MM.1S (cell line): Measurements from ENCODE around the gene RABL6.
"Not testable (repeated sequence)": the region's sequence is repeated elsewhere in the genome, so short reads cannot be mapped to it uniquely, and the experiment has no call there.

Source experiments
- DNase-seq: peaks from one replicate; pipeline ENCODE4 v3.0.0-alpha.2; 2015
- H2AFZ ChIP-seq: fragments of 300-600 bp; sonication (generic); 2 replicates; pipeline ENCODE4 v1.6.0; 2016; ENCODE audit warnings: antibody characterized with exemption, low read length
- H3F3A ChIP-seq: fragments of 300-600 bp; sonication (generic); 2 replicates; pipeline ENCODE4 v1.6.1; 2016; ENCODE audit warnings: mild to moderate bottlenecking, antibody characterized with exemption, low read length, moderate library complexity, mixed read lengths; ENCODE audit not compliant: insufficient read depth
- H3K27ac ChIP-seq: fragments of 300-600 bp; sonication (generic); 2 replicates; pipeline ENCODE4 v1.5.1; 2016; ENCODE audit warnings: mild to moderate bottlenecking, low read length
- H3K27me3 ChIP-seq: fragments of 300-600 bp; sonication (generic); replicated peaks from 2 replicates; pipeline ENCODE4 v1.6.0; 2016; ENCODE audit warnings: low read length; ENCODE audit not compliant: insufficient read depth
- H3K36me3 ChIP-seq: fragments of 300-600 bp; sonication (generic); replicated peaks from 2 replicates; pipeline ENCODE4 v1.6.1; 2016; ENCODE audit warnings: mild to moderate bottlenecking, low read length, mixed read lengths; ENCODE audit not compliant: insufficient read depth
- H3K4me1 ChIP-seq: fragments of 300-600 bp; sonication (generic); 2 replicates; pipeline ENCODE4 v1.6.1; 2016; ENCODE audit warnings: low read length, mixed read lengths
- H3K4me2 ChIP-seq: fragments of 300-600 bp; sonication (generic); 2 replicates; pipeline ENCODE4 v1.6.0; 2016; ENCODE audit warnings: low read depth, low read length
- H3K4me3 ChIP-seq: fragments of 300-600 bp; sonication (generic); 2 replicates; pipeline ENCODE4 v1.5.1; 2016; ENCODE audit warnings: low read length, mixed read lengths
- H3K79me2 ChIP-seq: fragments of 300-600 bp; sonication (generic); 2 replicates; pipeline ENCODE4 v1.6.1; 2016; ENCODE audit warnings: mixed run types, low read length, mixed read lengths
- H3K9ac ChIP-seq: fragments of 300-600 bp; sonication (generic); 2 replicates; pipeline ENCODE4 v1.6.1; 2016; ENCODE audit warnings: low read length, mixed read lengths
- H3K9me2 ChIP-seq: fragments of 300-600 bp; sonication (generic); replicated peaks from 2 replicates; pipeline ENCODE4 v1.6.1; 2016; ENCODE audit warnings: mild to moderate bottlenecking, low read length, mixed read lengths; ENCODE audit not compliant: insufficient read depth
- H3K9me3 ChIP-seq: fragments of 300-600 bp; sonication (generic); replicated peaks from 2 replicates; pipeline ENCODE4 v1.6.1; 2016; ENCODE audit warnings: mild to moderate bottlenecking, low read length, mixed read lengths; ENCODE audit not compliant: insufficient read depth
- H4K20me1 ChIP-seq: fragments of 300-600 bp; sonication (generic); 2 replicates; pipeline ENCODE4 v1.6.1; 2016; ENCODE audit warnings: mild to moderate bottlenecking, low read length, moderate library complexity, mixed read lengths; ENCODE audit not compliant: insufficient read depth
- EZH2 ChIP-seq: fragments of 300-600 bp; sonication (generic); optimal IDR thresholded peaks from 2 replicates; pipeline ENCODE3; 2017; ENCODE audit warnings: low read depth, mild to moderate bottlenecking, antibody characterized with exemption, low read length, mixed read lengths
- EZH2phosphoT487 ChIP-seq: fragments of 300-600 bp; sonication (generic); IDR thresholded peaks from 2 replicates; pipeline ENCODE4 v1.6.1; 2018; ENCODE audit warnings: antibody characterized with exemption, low read length
- TF ChIP-seq, protein P1 (sequence below): fragments of 300-600 bp; sonication (generic); IDR thresholded peaks from 2 replicates; pipeline ENCODE4 v1.5.1; 2016; ENCODE audit warnings: antibody characterized with exemption, low read length, mixed read lengths

Gene RABL6

DNA sequence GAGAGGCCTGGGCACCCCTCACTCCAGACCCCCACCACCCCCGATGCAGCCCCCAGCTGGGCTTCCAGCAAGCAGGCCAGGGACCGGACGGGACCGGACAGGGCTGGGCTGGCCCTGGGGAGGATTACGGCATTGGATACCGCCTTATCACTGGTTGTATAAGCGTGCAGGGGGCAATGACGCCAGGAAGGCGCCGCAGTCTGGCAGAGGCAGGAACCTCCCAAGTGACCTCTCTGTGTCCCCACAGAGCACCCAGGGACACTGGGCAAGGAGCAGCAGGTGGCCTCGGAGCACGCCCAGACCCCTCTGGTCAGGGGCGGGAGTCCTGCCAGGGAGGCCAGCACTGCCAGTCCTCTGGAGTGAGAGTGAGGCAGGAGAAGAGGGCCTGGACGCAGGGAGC, 42.7 kb upstream of the RABL6 start:
- TF ChIP-seq, protein P1, sequence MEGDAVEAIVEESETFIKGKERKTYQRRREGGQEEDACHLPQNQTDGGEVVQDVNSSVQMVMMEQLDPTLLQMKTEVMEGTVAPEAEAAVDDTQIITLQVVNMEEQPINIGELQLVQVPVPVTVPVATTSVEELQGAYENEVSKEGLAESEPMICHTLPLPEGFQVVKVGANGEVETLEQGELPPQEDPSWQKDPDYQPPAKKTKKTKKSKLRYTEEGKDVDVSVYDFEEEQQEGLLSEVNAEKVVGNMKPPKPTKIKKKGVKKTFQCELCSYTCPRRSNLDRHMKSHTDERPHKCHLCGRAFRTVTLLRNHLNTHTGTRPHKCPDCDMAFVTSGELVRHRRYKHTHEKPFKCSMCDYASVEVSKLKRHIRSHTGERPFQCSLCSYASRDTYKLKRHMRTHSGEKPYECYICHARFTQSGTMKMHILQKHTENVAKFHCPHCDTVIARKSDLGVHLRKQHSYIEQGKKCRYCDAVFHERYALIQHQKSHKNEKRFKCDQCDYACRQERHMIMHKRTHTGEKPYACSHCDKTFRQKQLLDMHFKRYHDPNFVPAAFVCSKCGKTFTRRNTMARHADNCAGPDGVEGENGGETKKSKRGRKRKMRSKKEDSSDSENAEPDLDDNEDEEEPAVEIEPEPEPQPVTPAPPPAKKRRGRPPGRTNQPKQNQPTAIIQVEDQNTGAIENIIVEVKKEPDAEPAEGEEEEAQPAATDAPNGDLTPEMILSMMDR, result no peak
- TF ChIP-seq EZH2phosphoT487 (no peak), EZH2 (no peak)
- no peak for DNase-seq
- Histone ChIP-seq H2AFZ (no peak overlapping the region), H3K4me2 (peak overlapping the region; percentile 94; the same call in 1 of the 2 replicates), H3K9me3 (no peaks in the 10 kb centered on the region), H3K27me3 (peaks cover 20% of the 10 kb centered on the region), H3K4me3 (no peak overlapping the region), H3K4me1 (peaks cover 17% of the 10 kb centered on the region), H3K36me3 (no peaks in the 10 kb centered on the region), H4K20me1 (no peaks in the 10 kb centered on the region), H3K79me2 (no peaks in the 10 kb centered on the region), H3K9ac (no peak overlapping the region), H3K9me2 (no peaks in the 10 kb centered on the region), H3K27ac (no peak overlapping the region), H3F3A (peaks cover 28% of the 10 kb centered on the region)

DNA sequence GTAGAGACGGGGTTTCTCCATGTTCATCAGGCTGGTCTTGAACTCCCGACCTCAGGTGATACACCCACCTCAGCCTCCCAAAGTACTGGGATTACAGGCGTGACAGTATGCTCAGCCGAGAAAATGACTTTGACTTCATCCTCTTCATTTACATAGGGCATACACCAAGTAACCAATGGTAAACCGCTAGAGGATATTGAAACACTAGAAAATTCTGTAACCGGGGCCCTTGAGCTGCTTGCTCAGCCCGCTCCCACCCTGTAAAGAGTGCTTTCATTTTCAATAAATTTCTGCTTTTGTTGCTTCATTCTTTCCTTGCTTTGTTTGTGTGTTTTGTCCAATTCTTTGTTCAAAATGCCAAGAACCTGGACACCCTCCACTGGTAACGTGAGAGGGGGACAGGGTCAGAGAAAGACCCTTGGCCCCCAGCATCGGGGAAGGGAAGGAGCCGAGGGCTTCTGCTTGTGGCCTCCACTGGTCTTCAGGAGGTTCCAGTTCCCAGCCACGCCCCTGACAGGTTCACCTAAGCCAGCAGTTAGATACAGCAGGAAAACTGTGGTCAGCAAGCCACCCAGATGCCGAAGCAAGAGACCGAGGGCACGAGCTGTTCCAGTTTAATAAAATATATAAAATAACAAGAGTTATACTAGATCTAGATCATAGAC, 41.9 kb upstream of the RABL6 start:
- not testable (repeated sequence) for H3K9me2 ChIP-seq, H3K79me2 ChIP-seq, H3K9me3 ChIP-seq, H4K20me1 ChIP-seq, H3K36me3 ChIP-seq
- peak overlapping the region; percentile 54; the same call in 1 of the 2 replicates for H3K9ac ChIP-seq
- peaks cover 17% of the 10 kb centered on the region for H3K4me1 ChIP-seq
- peak overlapping the region; percentile 59 for H3K4me3 ChIP-seq
- peaks cover 28% of the 10 kb centered on the region for H3F3A ChIP-seq
- peak; percentile 71 for DNase-seq
- H3K4me2 ChIP-seq, result peak overlapping the region; percentile 94
- H3K27me3 ChIP-seq, result peaks cover 12% of the 10 kb centered on the region
- H3K27ac ChIP-seq, result peak overlapping the region; percentile 70; the same call in 1 of the 2 replicates
- H2AFZ ChIP-seq, result peak overlapping the region; percentile 74; the same call in 1 of the 2 replicates

- peak overlapping the region; percentile 59; the same call in 1 of the 2 replicates for H3K4me3 ChIP-seq
- peak; percentile 80 for DNase-seq
- TF ChIP-seq, protein P1, result peak; percentile 41
- peak overlapping the region; percentile 70; the same call in 1 of the 2 replicates for H3K27ac ChIP-seq
- H2AFZ ChIP-seq, H4K20me1 ChIP-seq, H3K9ac ChIP-seq, H3K79me2 ChIP-seq, H3K36me3 ChIP-seq, H3K9me2 ChIP-seq, H3K9me3 ChIP-seq: not testable (repeated sequence)
- peaks cover 16% of the 10 kb centered on the region for H3K27me3 ChIP-seq
- peaks cover 17% of the 10 kb centered on the region for H3K4me1 ChIP-seq
- H3F3A ChIP-seq, result peaks cover 28% of the 10 kb centered on the region
- peak overlapping the region; percentile 94 for H3K4me2 ChIP-seq
These were observed 41.2 kb upstream of the RABL6 start for GRCh38 chr9:136766410-136767120.

DNA sequence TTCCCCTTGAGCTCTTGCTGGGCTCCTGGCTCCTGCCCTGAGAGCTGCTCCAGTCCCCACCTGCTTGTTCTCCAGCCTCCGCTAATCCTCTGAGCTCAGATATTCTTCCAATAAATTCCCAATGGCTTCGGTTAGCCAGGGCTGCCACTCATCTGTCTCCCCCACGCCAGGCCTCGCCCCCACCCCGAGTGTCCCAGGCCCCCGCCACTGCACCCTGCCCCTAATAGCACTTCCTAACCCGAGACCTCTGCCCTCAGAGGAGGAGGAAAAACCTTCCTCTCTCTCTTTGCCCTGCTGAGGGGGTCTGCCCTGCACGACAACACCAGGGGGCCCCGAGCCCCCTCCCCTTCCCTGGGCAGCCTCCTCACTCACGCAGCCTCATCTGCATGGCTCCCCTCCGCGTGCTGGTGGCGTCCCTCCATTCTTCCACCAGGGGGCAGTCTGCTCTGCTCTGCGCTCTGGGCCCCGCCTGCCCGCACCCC, 38.0 kb upstream of the RABL6 start:
- Histone ChIP-seq H3K4me2 (no peak overlapping the region), H3K79me2 (no peaks in the 10 kb centered on the region), H3K9me2 (no peaks in the 10 kb centered on the region), H3K9me3 (no peaks in the 10 kb centered on the region), H2AFZ (no peak overlapping the region), H3K27ac (no peak overlapping the region), H3F3A (peaks cover 28% of the 10 kb centered on the region), H3K27me3 (peaks cover 21% of the 10 kb centered on the region), H4K20me1 (no peaks in the 10 kb centered on the region), H3K4me1 (peaks cover 20% of the 10 kb centered on the region), H3K4me3 (no peak overlapping the region), H3K9ac (no peak overlapping the region), H3K36me3 (no peaks in the 10 kb centered on the region)
- TF ChIP-seq, protein P1, result peak; percentile 43
- TF ChIP-seq EZH2 (no peak), EZH2phosphoT487 (no peak)
- DNase-seq, result peak; percentile 28
